T-cell (primary cell): ENCODE results near the gene LGALS7. TPM values are rescaled to one million over a fixed set of nuclear protein-coding genes. Genes with fewer than 3 reads are reported as not detected.
"Not testable (repeated sequence)": the region's sequence is repeated elsewhere in the genome, so short reads cannot be mapped to it uniquely, and the experiment has no call there.

Experiments used
- ATAC-seq, 4 experiments: fragments of 200-7000 bp in 3 of 4; fragments of 150-1000 bp in 1 of 4; cut with Tn5 transposase; replicated peaks in 1 of 4; 1 replicate in 3 of 4; 2 replicates in 1 of 4; pipeline ENCODE4 v1.10.0; 2021; ENCODE audit warnings: moderate library complexity in 3 of 4, mild to moderate bottlenecking in 2 of 4, moderate number of reproducible peaks in 1 of 4
- CTCF ChIA-PET, 2 donors: fragments of 300-600 bp; sonication (Branson Sonifier 250); formaldehyde crosslinking; loops; one replicate each; lab custom pipeline; 2022; ENCODE audit warnings: antibody characterized with exemption in 2 of 2; lab: Charles Lee
- POLR2A ChIA-PET, 2 donors: fragments of 300-600 bp; sonication (Branson Sonifier 250); formaldehyde crosslinking; loops; one replicate each; lab custom pipeline; 2022; ENCODE audit warnings: antibody characterized with exemption in 2 of 2; lab: Charles Lee
- DNase-seq, 35 experiments: peaks; one replicate each; pipeline versions ENCODE4 v3.0.0 to v3.0.0-alpha.2; 2013 to 2023
- H3K27ac ChIP-seq: one replicate; pipeline ENCODE4 v1.5.1; 2013; ENCODE audit warnings: low read length
- H3K27me3 ChIP-seq, 2 experiments: replicated peaks in 1 of 2; 1 replicate in 1 of 2; 2 replicates in 1 of 2; pipeline versions ENCODE4 v1.6.1 to v1.7.0; 2013; ENCODE audit warnings: low read length in 1 of 2, mixed read lengths in 1 of 2; ENCODE audit not compliant: control insufficient read depth in 2 of 2, insufficient read depth in 2 of 2; ENCODE audit errors: extremely low read depth in 1 of 2
- H3K36me3 ChIP-seq, 2 donors: 1 replicate in 1 of 2; 2 replicates in 1 of 2; pipeline versions ENCODE4 v1.6.1 to v1.7.0; 2013; ENCODE audit warnings: low read length in 1 of 2; ENCODE audit not compliant: control insufficient read depth in 2 of 2, insufficient read depth in 1 of 2; ENCODE audit errors: extremely low read depth in 1 of 2
- H3K4me1 ChIP-seq, 2 experiments: 1 replicate in 1 of 2; 2 replicates in 1 of 2; pipeline versions ENCODE4 v1.6.1 to v1.7.0; 2013; ENCODE audit warnings: low read length in 2 of 2, mixed read lengths in 1 of 2; ENCODE audit not compliant: insufficient read depth in 2 of 2, control insufficient read depth in 1 of 2; ENCODE audit errors: extremely low read depth in 1 of 2
- H3K4me3 ChIP-seq, 2 donors: 1 replicate in 1 of 2; 2 replicates in 1 of 2; pipeline versions ENCODE4 v1.5.1 to v1.7.0; 2013; ENCODE audit warnings: mild to moderate bottlenecking in 2 of 2, low read length in 1 of 2, moderate library complexity in 1 of 2; ENCODE audit not compliant: control insufficient read depth in 1 of 2; ENCODE audit errors: extremely low read depth in 1 of 2
- H3K9me3 ChIP-seq: 2 replicates; pipeline ENCODE4 v1.7.0; 2013
- H3K27ac Mint-ChIP-seq, 2 donors: one replicate each; pipeline ENCODE4 v1.8.0; 2020 to 2021; ENCODE audit warnings: mild to moderate bottlenecking in 2 of 2, mixed read lengths in 2 of 2
- H3K27me3 Mint-ChIP-seq, 2 donors: one replicate each; pipeline ENCODE4 v1.8.0; 2021 to 2022; ENCODE audit warnings: mixed read lengths in 2 of 2
- H3K36me3 Mint-ChIP-seq: one replicate; pipeline ENCODE4 v1.8.0; 2021; ENCODE audit warnings: mixed read lengths
- H3K4me1 Mint-ChIP-seq, 3 donors: one replicate each; pipeline ENCODE4 v1.8.0; 2020 to 2022; ENCODE audit warnings: mixed read lengths in 3 of 3, mild to moderate bottlenecking in 1 of 3
- H3K4me3 Mint-ChIP-seq, 3 donors: one replicate each; pipeline ENCODE4 v1.8.0; 2020 to 2022; ENCODE audit warnings: mild to moderate bottlenecking in 3 of 3, mixed read lengths in 3 of 3, moderate library complexity in 3 of 3
- H3K9me3 Mint-ChIP-seq, 3 donors: one replicate each; pipeline ENCODE4 v1.8.0; 2020 to 2022; ENCODE audit warnings: mixed read lengths in 3 of 3
- WGBS: methylation state at CpG from one replicate; pipeline ENCODE4 v1.1.5; 2013; ENCODE audit warnings: missing lambda C conversion rate; ENCODE audit not compliant: insufficient coverage; 5-methylcytosine and 5-hydroxymethylcytosine counted together
- total RNA-seq, 35 experiments: library from RNA in 6 of 35; stranded (reverse) in 6 of 35; fragments of 120-200 nt in 1 of 35; gene quantifications; one replicate each; pipeline versions ENCODE4 v1.2.1 to v1.2.4 and lab custom pipeline; 2013 to 2026

The LGALS7 gene
- total RNA-seq, 5 donors from 2014 or later (not counting 1 experiment from before 2014, with no cell fraction given) = not detected

DNA sequence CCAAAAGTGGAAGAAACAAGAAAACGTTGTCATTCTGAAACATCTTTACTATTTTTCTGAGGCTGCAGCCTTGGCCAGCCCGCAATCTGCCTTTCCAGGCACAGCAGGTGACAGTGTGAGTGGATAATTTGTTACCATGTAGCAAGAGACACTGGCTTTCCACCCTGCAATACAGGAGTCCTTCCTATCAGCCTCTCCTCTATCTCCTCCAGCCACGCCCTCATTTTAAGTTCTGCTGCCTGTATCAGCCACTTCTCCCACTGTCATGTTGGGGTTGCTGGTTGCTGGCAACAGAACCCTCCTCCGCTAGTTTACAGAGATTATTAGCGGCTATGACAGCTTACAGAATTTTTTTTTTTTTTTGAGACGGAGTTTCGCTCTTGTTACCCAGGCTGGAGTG lies 7.7 kb upstream of the LGALS7 start:
- no CpG with 5 or more reads among the region's 7 CpGs for WGBS
- ATAC-seq (no peak), DNase-seq (no peak)
- no peaks in the 10 kb centered on the region for H3K27me3 Mint-ChIP-seq
- Histone ChIP-seq H3K36me3 (no peaks in the 10 kb centered on the region), H3K4me3 (no peak overlapping the region), H3K27ac (no peak overlapping the region), H3K27me3 (peaks cover 0 to 15% of the 10 kb centered on the region in 2 experiments), H3K4me1 (no peaks in the 10 kb centered on the region), H3K9me3 (no peaks in the 10 kb centered on the region)
- ChIA-PET POLR2A (no interaction called here), CTCF (interaction anchor here in 1 of 2 donors (0.7 kb wide), 1 partner anchor 33 kb away, joined by 3 read pairs; no protein-coding TSS in a partner anchor)
- no peak overlapping the region for H3K4me3 Mint-ChIP-seq
- H3K9me3 Mint-ChIP-seq = no peaks in the 10 kb centered on the region
- no peaks in the 10 kb centered on the region for H3K36me3 Mint-ChIP-seq
- no peak overlapping the region for H3K27ac Mint-ChIP-seq
- no peaks in the 10 kb centered on the region for H3K4me1 Mint-ChIP-seq

DNA sequence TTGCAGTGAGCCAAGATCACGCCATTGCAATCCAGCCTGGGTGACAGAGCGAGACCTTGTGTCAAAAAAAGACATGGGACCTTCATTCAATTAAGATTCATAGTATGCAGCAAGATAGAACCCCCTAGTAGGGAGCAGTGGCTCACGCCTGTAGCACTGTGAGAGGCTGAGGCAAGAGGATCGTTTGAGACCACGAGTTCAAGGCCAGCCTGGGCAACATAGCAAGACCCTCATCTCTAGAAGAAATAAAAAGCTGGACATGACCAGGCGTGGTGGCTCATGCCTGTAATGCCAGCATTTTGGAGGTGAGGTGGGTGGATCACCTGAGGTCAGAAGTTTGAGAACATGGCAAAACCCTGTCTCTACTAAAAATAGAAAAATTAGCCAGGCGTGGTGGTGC lies 7.1 kb upstream of the LGALS7 start:
- H3K27ac Mint-ChIP-seq = no peak overlapping the region

DNA sequence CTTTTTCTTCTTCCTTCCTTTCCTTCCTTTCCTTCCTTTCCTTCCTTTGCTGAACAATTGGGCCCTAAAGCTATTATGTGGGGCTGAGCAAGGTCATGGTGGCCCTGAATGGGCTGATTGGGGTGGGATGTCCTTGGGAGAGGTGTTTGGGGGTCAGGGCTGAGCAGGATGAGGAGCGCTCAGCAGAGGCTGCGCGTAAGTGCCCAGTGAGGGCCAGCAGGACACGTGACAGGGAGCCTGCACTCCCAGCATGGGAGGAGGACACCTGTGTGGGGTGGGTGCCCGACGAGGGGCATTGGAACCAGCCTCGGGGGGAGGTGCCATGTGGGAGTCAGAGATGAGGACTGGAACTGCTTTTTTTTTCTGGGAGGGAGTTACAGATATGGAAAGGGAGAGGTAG lies 5.4 kb upstream of the LGALS7 start:
- ChIA-PET CTCF (interaction anchor here in 1 of 2 donors (0.6 kb wide), 1 partner anchor 863 kb away, joined by 7 read pairs; no protein-coding TSS in a partner anchor), POLR2A (interaction anchor here in 1 of 2 donors (0.6 kb wide), 1 partner anchor 752 kb away, joined by 4 read pairs; no protein-coding TSS in a partner anchor)
- Histone ChIP-seq H3K4me3 (no peak overlapping the region), H3K36me3 (no peaks in the 10 kb centered on the region), H3K27me3 (peaks cover 0 to 15% of the 10 kb centered on the region in 2 experiments), H3K4me1 (no peaks in the 10 kb centered on the region), H3K27ac (no peak overlapping the region), H3K9me3 (no peaks in the 10 kb centered on the region)
- no peak for DNase-seq
- Mint-ChIP-seq H3K4me3 (no peak overlapping the region), H3K36me3 (no peaks in the 10 kb centered on the region), H3K9me3 (no peaks in the 10 kb centered on the region), H3K4me1 (no peaks in the 10 kb centered on the region), H3K27me3 (no peaks in the 10 kb centered on the region), H3K27ac (no peak overlapping the region)
- WGBS = 83% methylated on average over 7 of the region's 7 CpGs
- no peak for ATAC-seq

More for the DNA sequence above, 7.1 kb upstream of the LGALS7 start:
- POLR2A ChIA-PET = no interaction called here
- CTCF ChIA-PET = no interaction called here
- no peak overlapping the region for H3K4me3 Mint-ChIP-seq
- H3K9me3 Mint-ChIP-seq = no peaks in the 10 kb centered on the region
- no peaks in the 10 kb centered on the region for H3K9me3 ChIP-seq
- H3K4me1 ChIP-seq = no peaks in the 10 kb centered on the region
- no peak overlapping the region for H3K4me3 ChIP-seq
- no peaks in the 10 kb centered on the region for H3K27me3 Mint-ChIP-seq
- DNase-seq (no peak), ATAC-seq (no peak)
- 82% methylated on average over 4 of the region's 7 CpGs for WGBS
- H3K27ac ChIP-seq = no peak overlapping the region
- no peaks in the 10 kb centered on the region for H3K4me1 Mint-ChIP-seq
- H3K36me3 ChIP-seq = no peaks in the 10 kb centered on the region
- H3K27me3 ChIP-seq = peaks cover 0 to 15% of the 10 kb centered on the region in 2 experiments
- no peaks in the 10 kb centered on the region for H3K36me3 Mint-ChIP-seq

DNA sequence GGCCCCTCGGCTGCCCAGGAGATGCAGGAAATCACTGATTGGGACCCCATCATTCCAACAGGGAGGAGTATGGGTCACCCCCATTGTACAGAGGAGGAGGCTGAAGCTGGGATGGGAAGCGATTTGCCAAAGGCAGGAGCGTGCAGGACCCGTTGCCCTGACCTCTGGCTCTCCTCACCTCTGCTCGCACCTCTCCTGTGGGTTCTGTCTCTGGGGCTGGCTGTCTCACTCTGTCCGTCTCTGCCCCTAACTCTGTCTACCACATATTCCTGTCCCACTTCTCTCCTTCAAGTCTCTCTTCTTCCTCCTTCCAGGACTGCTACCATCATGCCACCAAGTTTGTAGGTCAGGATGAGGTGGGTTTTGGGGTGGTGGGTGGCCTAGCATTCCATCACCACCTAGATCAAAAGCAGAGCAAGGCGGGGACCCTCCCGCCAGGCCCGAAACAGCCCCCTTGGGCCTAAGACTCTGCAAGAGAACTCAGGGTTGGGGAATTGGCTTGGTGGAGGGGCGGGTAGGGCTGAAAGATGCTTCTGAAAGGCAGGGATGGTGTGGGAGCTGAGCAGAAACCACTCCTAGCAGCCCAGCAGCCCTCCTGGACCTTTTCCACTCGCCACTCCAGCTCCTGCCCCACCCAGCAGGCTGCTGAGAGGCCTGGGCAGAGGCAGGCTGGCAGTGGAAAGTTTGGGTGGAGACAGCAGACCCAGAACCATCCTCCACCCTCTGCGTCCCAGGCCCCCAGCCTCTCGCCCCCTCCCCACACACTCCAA lies 1.0 kb upstream of the LGALS7 start:
- ChIA-PET POLR2A (no interaction called here), CTCF (no interaction called here)
- Mint-ChIP-seq H3K36me3 (no peaks in the 10 kb centered on the region), H3K9me3 (no peaks in the 10 kb centered on the region), H3K27ac (peak overlapping the region in 1 of 2 donors; percentile 23), H3K4me1 (peaks cover 3% of the 10 kb centered on the region in 3 donors), H3K4me3 (no peak overlapping the region), H3K27me3 (no peaks in the 10 kb centered on the region)
- DNase-seq = no peak
- 79% methylated on average over 4 of the region's 13 CpGs for whole genome bisulfite sequencing
- H3K4me1 ChIP-seq = peaks cover 0 to 9% of the 10 kb centered on the region in 2 experiments
- H3K9me3 ChIP-seq = no peaks in the 10 kb centered on the region
- H3K4me3 ChIP-seq = no peak overlapping the region
- peaks cover 0 to 8% of the 10 kb centered on the region in 2 experiments for H3K27me3 ChIP-seq
- H3K27ac ChIP-seq = no peak overlapping the region
- H3K36me3 ChIP-seq = no peaks in the 10 kb centered on the region
- ATAC-seq = no peak

DNA sequence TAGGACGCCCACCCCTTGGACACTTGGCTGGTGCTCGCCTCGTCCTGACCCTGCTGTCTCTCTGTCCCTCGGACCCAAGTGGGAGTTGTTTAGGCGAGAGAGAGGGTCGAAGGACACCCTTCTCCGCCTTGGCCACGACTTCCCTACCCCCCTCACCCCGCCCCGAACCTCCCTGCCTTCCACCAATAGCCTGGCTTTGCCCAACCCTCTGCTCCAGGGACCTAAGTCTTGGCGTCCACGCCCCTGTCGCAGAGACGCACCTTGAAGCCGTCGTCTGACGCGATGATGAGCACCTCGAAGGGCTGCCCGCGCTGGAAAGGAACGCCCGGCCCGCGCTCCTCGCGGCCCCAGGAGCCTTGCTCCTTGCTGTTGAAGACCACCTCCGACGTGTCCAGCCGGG lies 1.7 kb downstream of the LGALS7 start:
- H3K4me1 ChIP-seq = peaks cover 0 to 12% of the 10 kb centered on the region in 2 experiments
- H3K4me3 ChIP-seq, H3K27ac ChIP-seq, CTCF ChIA-PET, DNase-seq, H3K36me3 ChIP-seq, H3K27me3 ChIP-seq, H3K36me3 Mint-ChIP-seq, ATAC-seq, H3K9me3 Mint-ChIP-seq, H3K4me1 Mint-ChIP-seq, H3K27ac Mint-ChIP-seq, H3K9me3 ChIP-seq, H3K4me3 Mint-ChIP-seq, H3K27me3 Mint-ChIP-seq, POLR2A ChIA-PET: not testable (repeated sequence)
- WGBS = no CpG with 5 or more reads among the region's 30 CpGs

DNA sequence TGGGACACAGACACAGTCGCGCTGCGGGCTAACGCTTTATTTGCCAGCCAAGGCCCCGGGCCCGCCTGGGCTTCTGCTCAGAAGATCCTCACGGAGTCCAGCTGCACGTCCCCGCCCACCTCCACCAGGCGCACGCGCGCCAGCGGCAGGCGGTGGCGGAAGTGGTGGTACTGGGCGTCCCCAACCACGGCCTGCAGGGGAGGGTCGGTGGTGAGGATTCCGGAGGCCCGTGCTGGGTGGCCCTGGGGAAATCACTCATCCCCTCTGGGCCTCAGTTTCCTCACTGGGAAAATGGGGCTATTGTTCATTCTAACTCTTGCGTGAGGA lies 2.4 kb downstream of the LGALS7 start:
- WGBS = no CpG with 5 or more reads among the region's 22 CpGs
- DNase-seq, H3K9me3 ChIP-seq, H3K27me3 Mint-ChIP-seq, H3K4me3 Mint-ChIP-seq, H3K27ac Mint-ChIP-seq, CTCF ChIA-PET, H3K4me1 Mint-ChIP-seq, H3K27me3 ChIP-seq, H3K36me3 Mint-ChIP-seq, H3K9me3 Mint-ChIP-seq, POLR2A ChIA-PET, H3K4me3 ChIP-seq, H3K36me3 ChIP-seq, H3K27ac ChIP-seq: not testable (repeated sequence)
- peak; percentile 72 to 80 (median 78) for ATAC-seq
- peaks cover 0 to 12% of the 10 kb centered on the region in 2 experiments for H3K4me1 ChIP-seq
